Coronary artery (tissue), 2 donors: ENCODE data around the gene MRTFB.

ENCODE experiments used
- DNase-seq: peaks from one replicate; pipeline ENCODE4 v3.0.0-alpha.2; 2017; ENCODE audit warnings: low spot score
- H3K27ac ChIP-seq, 2 donors: fragments of 200-600 bp; sonication (generic); one replicate each; pipeline ENCODE4 v1.5.1; 2016 to 2019
- H3K4me3 ChIP-seq: fragments of 200-600 bp; sonication (generic); 2 replicates; pipeline ENCODE4 v1.5.1; 2016; ENCODE audit warnings: mild to moderate bottlenecking, moderate library complexity
- CTCF ChIP-seq: fragments of 200-600 bp; sonication (generic); IDR thresholded peaks from one replicate; pipeline ENCODE4 v1.5.1; 2019; ENCODE audit warnings: antibody characterized with exemption

MRTFB gene

GRCh38 chr16:14095883-14096551 is 24.9 kb downstream of the MRTFB start:
- Histone ChIP-seq H3K27ac (no peak overlapping the region), H3K4me3 (no peak overlapping the region)
- DNase-seq, result no peak
- TF ChIP-seq CTCF, result no peak

GRCh38 chr16:14097182-14097959 is 26.3 kb downstream of the MRTFB start:
- no peak for DNase-seq
- Histone ChIP-seq H3K27ac (peak overlapping the region in 1 of 2 donors; percentile 6), H3K4me3 (no peak overlapping the region)
- TF ChIP-seq CTCF, result no peak

GRCh38 chr16:14098081-14098480 is 27.0 kb downstream of the MRTFB start:
- TF ChIP-seq CTCF, result no peak

GRCh38 chr16:14100825-14101224 is 29.7 kb downstream of the MRTFB start:
- H3K4me3 ChIP-seq, result no peak overlapping the region
- H3K27ac ChIP-seq, result no peak overlapping the region
- TF ChIP-seq CTCF, result no peak
- no peak for DNase-seq

More at GRCh38 chr16:14098081-14098480, 27.0 kb downstream of the MRTFB start:
- no peak for DNase-seq
- Histone ChIP-seq H3K27ac (no peak overlapping the region), H3K4me3 (no peak overlapping the region)

- no peak overlapping the region for H3K27ac ChIP-seq
- no peak overlapping the region for H3K4me3 ChIP-seq
These were observed 30.3 kb downstream of the MRTFB start for GRCh38 chr16:14101415-14101814.

GRCh38 chr16:14102925-14103720 is 32.0 kb downstream of the MRTFB start:
- no peak overlapping the region for H3K4me3 ChIP-seq
- no peak for TF ChIP-seq CTCF
- peak overlapping the region in 1 of 2 donors; percentile 8 for H3K27ac ChIP-seq
- no peak for DNase-seq

More at GRCh38 chr16:14101415-14101814, 30.3 kb downstream of the MRTFB start:
- DNase-seq, result no peak
- TF ChIP-seq CTCF, result no peak
